OCI-LY1 (cell line): Measurements from ENCODE around the gene RAPGEF6.

Experiments used
- CTCF ChIP-seq: fragments of 200-600 bp; sonication (generic), shearing (Covaris generic); IDR thresholded peaks from 2 replicates; pipeline ENCODE4 v1.5.1; 2017; ENCODE audit warnings: mild to moderate bottlenecking, antibody characterized with exemption, low read length, moderate library complexity, mixed read lengths
- EZH2 ChIP-seq: fragments of 200-600 bp; sonication (generic), shearing (Covaris generic); IDR thresholded peaks from 2 replicates; pipeline ENCODE4 v1.8.0; 2017; ENCODE audit warnings: borderline replicate concordance, mixed run types, mild to moderate bottlenecking, antibody characterized with exemption, low read length, moderate library complexity, mixed read lengths

- TF ChIP-seq CTCF (no peak), EZH2 (no peak)
Measured at GRCh38 chr5:131644822-131645221, 9.8 kb upstream of the RAPGEF6 start.
